T-helper 9 cell (primary cell): ENCODE results near the gene CCDC196.
"Not testable (repeated sequence)": the region's sequence is repeated elsewhere in the genome, so short reads cannot be mapped to it uniquely, and the experiment has no call there.

ENCODE experiments used
- DNase-seq: peaks from one replicate; pipeline ENCODE4 v3.0.0-alpha.2; 2020

Gene CCDC196

GRCh38 chr14:66496188-66496807, 10.1 kb downstream of the CCDC196 start:
- no peak for DNase-seq

GRCh38 chr14:66496911-66497310, 10.7 kb downstream of the CCDC196 start:
- no peak for DNase-seq

- no peak for DNase-seq
Measured at GRCh38 chr14:66498311-66498710, 12.1 kb downstream of the CCDC196 start.

- no peak for DNase-seq
Measured at GRCh38 chr14:66501592-66501991, 15.4 kb downstream of the CCDC196 start.

- DNase-seq: not testable (repeated sequence)
Measured at GRCh38 chr14:66502836-66503235, 16.7 kb downstream of the CCDC196 start.

- no peak for DNase-seq
Measured at GRCh38 chr14:66503532-66503931, 17.4 kb downstream of the CCDC196 start.

GRCh38 chr14:66507181-66507721, 21.1 kb downstream of the CCDC196 start:
- no peak for DNase-seq

- peak; percentile 80 for DNase-seq
Measured at GRCh38 chr14:66507722-66508546, 21.8 kb downstream of the CCDC196 start, which contains the start of gene GPHN. Gene GPHN, plus strand, starts transcription at chr14:66508147.

GRCh38 chr14:66508547-66508845, 22.3 kb downstream of the CCDC196 start:
- DNase-seq: peak; percentile 4

- peak; percentile 30 for DNase-seq
Measured at GRCh38 chr14:66508846-66509621, 22.9 kb downstream of the CCDC196 start.

- DNase-seq: no peak
Measured at GRCh38 chr14:66509874-66510273, 23.7 kb downstream of the CCDC196 start.

- DNase-seq: no peak
Measured at GRCh38 chr14:66511849-66512248, 25.7 kb downstream of the CCDC196 start.

- no peak for DNase-seq
Measured at GRCh38 chr14:66514213-66514612, 28.0 kb downstream of the CCDC196 start.

GRCh38 chr14:66530526-66530925, 44.4 kb downstream of the CCDC196 start:
- DNase-seq: no peak

- DNase-seq: no peak
Measured at GRCh38 chr14:66539034-66539433, 52.9 kb downstream of the CCDC196 start.

GRCh38 chr14:66540038-66540437, 53.9 kb downstream of the CCDC196 start:
- DNase-seq: no peak

GRCh38 chr14:66541627-66542026, 55.5 kb downstream of the CCDC196 start:
- no peak for DNase-seq

GRCh38 chr14:66543996-66544395, 57.8 kb downstream of the CCDC196 start:
- DNase-seq: no peak

GRCh38 chr14:66545191-66545590, 59.0 kb downstream of the CCDC196 start:
- DNase-seq: not testable (repeated sequence)

- not testable (repeated sequence) for DNase-seq
Measured at GRCh38 chr14:66545751-66546150, 59.6 kb downstream of the CCDC196 start.
